ENCODE measurements around the gene CEP164.

GRCh38 chr11:117295438-117296137 lies 32.1 kb upstream of the CEP164 start:
- TF ChIP-seq JUN (CRISPR knock-in tag; IDR thresholded peaks at IDR 0.05) (no peak), ARID4B (CRISPR knock-in tag; IDR thresholded peaks at IDR 0.05; ENCODE audit: borderline replicate concordance) (no peak), ZNF121 (CRISPR knock-in tag; IDR thresholded peaks at IDR 0.05) (no peak), ATF1 (CRISPR knock-in tag; IDR thresholded peaks at IDR 0.05) (no peak), CREB1 (CRISPR knock-in tag; IDR thresholded peaks at IDR 0.05) (no peak)
- TF ChIP-seq, protein P1, sequence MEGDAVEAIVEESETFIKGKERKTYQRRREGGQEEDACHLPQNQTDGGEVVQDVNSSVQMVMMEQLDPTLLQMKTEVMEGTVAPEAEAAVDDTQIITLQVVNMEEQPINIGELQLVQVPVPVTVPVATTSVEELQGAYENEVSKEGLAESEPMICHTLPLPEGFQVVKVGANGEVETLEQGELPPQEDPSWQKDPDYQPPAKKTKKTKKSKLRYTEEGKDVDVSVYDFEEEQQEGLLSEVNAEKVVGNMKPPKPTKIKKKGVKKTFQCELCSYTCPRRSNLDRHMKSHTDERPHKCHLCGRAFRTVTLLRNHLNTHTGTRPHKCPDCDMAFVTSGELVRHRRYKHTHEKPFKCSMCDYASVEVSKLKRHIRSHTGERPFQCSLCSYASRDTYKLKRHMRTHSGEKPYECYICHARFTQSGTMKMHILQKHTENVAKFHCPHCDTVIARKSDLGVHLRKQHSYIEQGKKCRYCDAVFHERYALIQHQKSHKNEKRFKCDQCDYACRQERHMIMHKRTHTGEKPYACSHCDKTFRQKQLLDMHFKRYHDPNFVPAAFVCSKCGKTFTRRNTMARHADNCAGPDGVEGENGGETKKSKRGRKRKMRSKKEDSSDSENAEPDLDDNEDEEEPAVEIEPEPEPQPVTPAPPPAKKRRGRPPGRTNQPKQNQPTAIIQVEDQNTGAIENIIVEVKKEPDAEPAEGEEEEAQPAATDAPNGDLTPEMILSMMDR (IDR thresholded peaks at IDR 0.05) = no peak
- TF ChIP-seq, protein P2, sequence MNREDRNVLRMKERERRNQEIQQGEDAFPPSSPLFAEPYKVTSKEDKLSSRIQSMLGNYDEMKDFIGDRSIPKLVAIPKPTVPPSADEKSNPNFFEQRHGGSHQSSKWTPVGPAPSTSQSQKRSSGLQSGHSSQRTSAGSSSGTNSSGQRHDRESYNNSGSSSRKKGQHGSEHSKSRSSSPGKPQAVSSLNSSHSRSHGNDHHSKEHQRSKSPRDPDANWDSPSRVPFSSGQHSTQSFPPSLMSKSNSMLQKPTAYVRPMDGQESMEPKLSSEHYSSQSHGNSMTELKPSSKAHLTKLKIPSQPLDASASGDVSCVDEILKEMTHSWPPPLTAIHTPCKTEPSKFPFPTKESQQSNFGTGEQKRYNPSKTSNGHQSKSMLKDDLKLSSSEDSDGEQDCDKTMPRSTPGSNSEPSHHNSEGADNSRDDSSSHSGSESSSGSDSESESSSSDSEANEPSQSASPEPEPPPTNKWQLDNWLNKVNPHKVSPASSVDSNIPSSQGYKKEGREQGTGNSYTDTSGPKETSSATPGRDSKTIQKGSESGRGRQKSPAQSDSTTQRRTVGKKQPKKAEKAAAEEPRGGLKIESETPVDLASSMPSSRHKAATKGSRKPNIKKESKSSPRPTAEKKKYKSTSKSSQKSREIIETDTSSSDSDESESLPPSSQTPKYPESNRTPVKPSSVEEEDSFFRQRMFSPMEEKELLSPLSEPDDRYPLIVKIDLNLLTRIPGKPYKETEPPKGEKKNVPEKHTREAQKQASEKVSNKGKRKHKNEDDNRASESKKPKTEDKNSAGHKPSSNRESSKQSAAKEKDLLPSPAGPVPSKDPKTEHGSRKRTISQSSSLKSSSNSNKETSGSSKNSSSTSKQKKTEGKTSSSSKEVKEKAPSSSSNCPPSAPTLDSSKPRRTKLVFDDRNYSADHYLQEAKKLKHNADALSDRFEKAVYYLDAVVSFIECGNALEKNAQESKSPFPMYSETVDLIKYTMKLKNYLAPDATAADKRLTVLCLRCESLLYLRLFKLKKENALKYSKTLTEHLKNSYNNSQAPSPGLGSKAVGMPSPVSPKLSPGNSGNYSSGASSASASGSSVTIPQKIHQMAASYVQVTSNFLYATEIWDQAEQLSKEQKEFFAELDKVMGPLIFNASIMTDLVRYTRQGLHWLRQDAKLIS (CRISPR knock-in tag; IDR thresholded peaks at IDR 0.05; ENCODE audit: borderline replicate concordance) = no peak
- TF ChIP-seq, protein P3, sequence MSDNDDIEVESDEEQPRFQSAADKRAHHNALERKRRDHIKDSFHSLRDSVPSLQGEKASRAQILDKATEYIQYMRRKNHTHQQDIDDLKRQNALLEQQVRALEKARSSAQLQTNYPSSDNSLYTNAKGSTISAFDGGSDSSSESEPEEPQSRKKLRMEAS (CRISPR knock-in tag; IDR thresholded peaks at IDR 0.05) = no peak
